ENCODE results near the gene LDLRAD3. TPM values are rescaled to one million over a fixed set of nuclear protein-coding genes. Genes with fewer than 3 reads are reported as not detected.
"Not testable (repeated sequence)": the region's sequence is repeated elsewhere in the genome, so short reads cannot be mapped to it uniquely, and the experiment has no call there.

Gene LDLRAD3
- total RNA-seq, 2 experiments from 2014 or later = 0.46 to 0.47 TPM

DNA sequence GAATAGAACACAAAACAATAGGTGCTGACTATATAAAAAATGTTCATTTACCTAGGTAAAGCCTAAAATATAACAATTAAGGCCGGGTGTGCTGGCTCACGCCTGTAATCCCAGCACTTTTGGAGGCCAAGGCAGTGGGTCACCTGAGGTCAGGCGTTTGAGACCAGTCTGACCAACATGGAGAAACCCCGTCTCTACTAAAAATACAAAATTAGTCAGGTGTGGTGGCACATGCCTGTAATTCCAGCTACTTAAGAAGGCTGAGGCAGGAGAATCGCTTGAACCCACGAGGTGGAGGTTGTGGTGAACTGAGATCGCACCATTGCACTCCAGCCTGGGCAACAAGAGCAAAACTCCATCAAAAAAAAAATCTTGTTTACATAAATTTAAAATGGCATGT lies 31.4 kb upstream of the LDLRAD3 start:
- POLR2A ChIA-PET = not testable (repeated sequence)

DNA sequence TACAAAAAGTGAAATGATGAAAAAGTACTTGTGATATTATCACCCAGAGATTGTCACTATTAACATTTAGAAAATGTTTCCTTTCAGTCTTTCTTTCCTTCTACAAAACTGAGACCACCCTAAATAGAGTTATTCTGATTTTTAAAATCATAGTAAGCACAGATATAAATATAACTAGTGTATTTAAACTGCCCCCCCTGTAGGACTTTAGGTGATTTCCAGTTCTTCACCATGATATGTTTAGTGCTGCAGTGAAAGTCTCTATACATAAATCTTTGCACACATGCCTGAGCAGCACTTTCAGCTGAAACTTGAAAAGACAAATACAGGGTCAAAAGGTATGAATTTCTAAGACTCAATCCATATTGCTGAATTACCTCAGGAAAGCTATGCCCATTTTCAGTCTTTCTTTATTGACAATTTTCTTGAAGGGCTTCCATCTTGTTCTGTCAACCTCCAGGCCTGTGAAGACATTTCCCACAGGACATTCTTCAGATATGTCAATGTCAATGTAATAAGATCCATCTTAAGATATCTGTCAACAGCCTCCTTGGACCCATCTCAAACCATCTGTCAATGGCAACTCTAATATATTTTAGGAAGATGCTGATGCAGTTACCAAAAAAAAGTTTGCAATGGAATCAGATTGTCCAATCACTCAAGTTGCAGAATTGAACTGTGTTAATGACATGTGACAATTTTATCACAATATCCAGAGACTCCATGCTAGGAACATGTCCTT lies 30.8 kb upstream of the LDLRAD3 start:
- POLR2A ChIA-PET = no interaction called here
- no peak overlapping the region for H3K4me3 Mint-ChIP-seq
- CTCF ChIA-PET = no interaction called here

More for the DNA sequence above, 31.4 kb upstream of the LDLRAD3 start:
- DNase-seq; H3K36me3 Mint-ChIP-seq (ENCODE audit: low read depth); H3K27me3 Mint-ChIP-seq; H3K4me3 Mint-ChIP-seq; H3K4me1 Mint-ChIP-seq; ATAC-seq; CTCF ChIA-PET; intact Hi-C loops (cut with DNase I, micrococcal nuclease); H3K27ac Mint-ChIP-seq; H3K9me3 Mint-ChIP-seq (ENCODE audit: low read depth): not testable (repeated sequence)

DNA sequence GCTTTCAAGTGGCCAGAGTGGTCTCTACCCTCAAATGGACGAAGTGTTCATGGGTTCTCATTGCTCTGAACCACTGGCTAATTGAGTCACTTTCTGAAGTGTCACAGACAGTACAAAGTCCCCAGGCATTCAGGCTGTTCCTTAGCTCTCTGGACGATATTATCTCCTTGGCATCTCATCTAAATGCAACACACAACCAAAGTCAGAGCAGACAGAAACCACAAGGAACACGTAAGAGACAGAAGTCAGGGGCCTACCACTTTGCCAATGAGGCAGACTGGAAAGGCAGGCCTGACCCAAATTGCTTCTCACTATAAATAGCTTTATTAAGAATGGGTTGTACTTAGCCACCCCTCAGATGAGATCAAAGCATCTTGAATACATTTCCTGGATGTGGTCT lies 29.0 kb upstream of the LDLRAD3 start:
- no peaks in the 10 kb centered on the region for H3K9me3 Mint-ChIP-seq (ENCODE audit: low read depth)
- no peak overlapping the region for H3K4me3 Mint-ChIP-seq
- no peak overlapping the region for H3K27ac Mint-ChIP-seq
- DNase-seq (no peak), ATAC-seq (no peak)
- CTCF ChIA-PET = no interaction called here
- intact Hi-C loops (cut with DNase I, micrococcal nuclease) = no loop called here
- H3K36me3 Mint-ChIP-seq (ENCODE audit: low read depth) = no peaks in the 10 kb centered on the region
- no peaks in the 10 kb centered on the region for H3K4me1 Mint-ChIP-seq
- peaks cover 7% of the 10 kb centered on the region for H3K27me3 Mint-ChIP-seq
- POLR2A ChIA-PET = no interaction called here

More for the DNA sequence above, 30.8 kb upstream of the LDLRAD3 start:
- no peaks in the 10 kb centered on the region for H3K36me3 Mint-ChIP-seq (ENCODE audit: low read depth)
- H3K4me1 Mint-ChIP-seq = no peaks in the 10 kb centered on the region
- ATAC-seq (no peak), DNase-seq (no peak)
- intact Hi-C loops (cut with DNase I, micrococcal nuclease) = no loop called here
- no peaks in the 10 kb centered on the region for H3K9me3 Mint-ChIP-seq (ENCODE audit: low read depth)
- H3K27me3 Mint-ChIP-seq = peaks cover 7% of the 10 kb centered on the region
- H3K27ac Mint-ChIP-seq = no peak overlapping the region

DNA sequence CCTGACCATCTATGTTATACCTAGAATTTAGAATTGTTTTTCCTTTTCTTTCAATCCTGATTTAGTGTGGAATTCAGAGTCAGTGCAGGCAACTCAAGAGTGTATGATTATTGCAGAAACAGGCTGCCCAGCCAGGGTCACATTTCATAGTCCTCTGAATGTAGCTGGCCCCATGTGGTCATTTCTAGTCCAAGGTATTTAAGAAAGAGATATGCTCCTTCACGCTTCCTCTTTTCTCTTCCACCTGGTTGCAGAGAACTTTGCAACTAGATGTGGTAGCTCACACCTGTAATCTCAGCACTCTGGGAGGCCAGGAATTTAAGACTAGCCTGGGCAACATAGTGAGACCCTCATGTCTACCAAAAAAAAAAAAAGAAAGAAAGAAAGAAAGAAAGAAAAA lies 27.6 kb upstream of the LDLRAD3 start:
- Mint-ChIP-seq H3K27me3 (peaks cover 7% of the 10 kb centered on the region), H3K27ac (no peak overlapping the region), H3K4me1 (no peaks in the 10 kb centered on the region), H3K36me3 (ENCODE audit: low read depth) (no peaks in the 10 kb centered on the region), H3K4me3 (no peak overlapping the region), H3K9me3 (ENCODE audit: low read depth) (no peaks in the 10 kb centered on the region)
- DNase-seq = no peak
- intact Hi-C loops (cut with DNase I, micrococcal nuclease) = no loop called here
- ChIA-PET CTCF (no interaction called here), POLR2A (interaction anchor here (0.7 kb wide), 1 partner anchor 24 kb away, joined by 3 read pairs; no protein-coding TSS in a partner anchor)
- ATAC-seq = no peak

DNA sequence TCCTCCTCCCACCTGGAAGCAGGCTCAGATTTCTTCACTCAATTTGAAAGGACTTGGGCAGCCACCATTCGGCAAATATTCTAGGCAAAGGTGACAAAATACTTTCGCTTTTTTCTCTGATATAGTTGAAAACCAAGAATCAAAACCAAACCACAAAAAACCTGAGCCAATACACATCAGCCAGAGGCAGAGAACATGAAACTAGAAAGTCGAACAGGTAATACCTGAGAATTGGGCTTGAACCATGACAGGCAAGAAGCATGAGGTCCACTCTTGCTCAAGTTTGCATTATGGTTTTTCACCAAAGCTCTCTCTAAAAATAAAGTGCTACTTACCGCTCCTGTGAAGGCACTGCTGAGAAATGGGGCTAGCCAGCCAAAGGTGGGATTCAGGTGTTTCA lies 26.2 kb upstream of the LDLRAD3 start:
- CTCF ChIA-PET = interaction anchor here (0.8 kb wide), 1 partner anchor 259 kb away, joined by 3 read pairs; no protein-coding TSS in a partner anchor
- Mint-ChIP-seq H3K4me3 (no peak overlapping the region), H3K9me3 (ENCODE audit: low read depth) (no peaks in the 10 kb centered on the region), H3K36me3 (ENCODE audit: low read depth) (no peaks in the 10 kb centered on the region), H3K4me1 (no peaks in the 10 kb centered on the region), H3K27me3 (peaks cover 7% of the 10 kb centered on the region), H3K27ac (no peak overlapping the region)
- intact Hi-C loops (cut with DNase I, micrococcal nuclease) = no loop called here
- POLR2A ChIA-PET = no interaction called here
- ATAC-seq (no peak), DNase-seq (no peak)

DNA sequence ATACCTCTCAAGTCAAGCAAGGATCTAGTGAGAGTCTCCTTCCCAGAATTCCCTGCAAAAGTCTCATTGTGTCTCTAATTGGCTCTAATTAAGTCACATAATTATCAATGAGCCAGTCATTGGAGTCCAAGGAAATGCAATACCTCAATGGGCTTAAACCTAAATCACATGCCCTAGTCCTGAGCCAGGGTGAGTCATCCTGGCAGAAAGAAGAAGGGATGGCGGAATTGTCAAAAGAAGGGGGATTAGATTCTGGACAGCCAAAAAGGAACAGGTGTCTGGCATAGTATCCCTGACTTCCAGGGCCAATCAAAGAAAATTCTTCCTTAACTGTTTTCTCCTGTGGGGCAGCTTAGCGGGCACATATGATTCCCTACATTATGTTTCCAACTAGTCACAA lies 25.1 kb upstream of the LDLRAD3 start:
- peaks cover 7% of the 10 kb centered on the region for H3K27me3 Mint-ChIP-seq

DNA sequence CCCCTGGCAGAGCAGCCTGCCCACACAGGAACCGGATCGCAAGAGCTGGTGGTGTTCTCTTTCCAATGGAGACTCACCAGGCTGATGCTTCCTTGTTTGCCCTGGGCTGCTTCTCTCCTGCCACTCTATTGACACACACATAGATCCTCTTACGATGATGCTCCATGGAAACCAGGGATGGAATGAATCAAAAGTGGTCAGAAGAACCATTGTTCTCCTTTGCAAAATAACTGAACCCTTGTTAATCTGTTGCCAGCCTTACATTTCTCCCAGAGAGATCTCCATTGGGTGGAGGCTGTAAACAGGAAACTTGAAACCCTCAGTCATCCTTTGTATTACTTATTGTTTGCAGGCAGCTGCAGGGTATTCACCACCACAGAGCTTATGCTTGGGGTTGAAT lies 24.6 kb upstream of the LDLRAD3 start:
- peaks cover 7% of the 10 kb centered on the region for H3K27me3 Mint-ChIP-seq

More for the DNA sequence above, 25.1 kb upstream of the LDLRAD3 start:
- DNase-seq = no peak
- CTCF ChIA-PET = interaction anchor here (0.8 kb wide), 1 partner anchor 258 kb away, joined by 3 read pairs; no protein-coding TSS in a partner anchor
- Mint-ChIP-seq H3K36me3 (ENCODE audit: low read depth) (no peaks in the 10 kb centered on the region), H3K4me3 (no peak overlapping the region), H3K27ac (no peak overlapping the region), H3K4me1 (no peaks in the 10 kb centered on the region), H3K9me3 (ENCODE audit: low read depth) (no peaks in the 10 kb centered on the region)
- intact Hi-C loops (cut with DNase I, micrococcal nuclease) = no loop called here
- POLR2A ChIA-PET = no interaction called here
- ATAC-seq = no peak

DNA sequence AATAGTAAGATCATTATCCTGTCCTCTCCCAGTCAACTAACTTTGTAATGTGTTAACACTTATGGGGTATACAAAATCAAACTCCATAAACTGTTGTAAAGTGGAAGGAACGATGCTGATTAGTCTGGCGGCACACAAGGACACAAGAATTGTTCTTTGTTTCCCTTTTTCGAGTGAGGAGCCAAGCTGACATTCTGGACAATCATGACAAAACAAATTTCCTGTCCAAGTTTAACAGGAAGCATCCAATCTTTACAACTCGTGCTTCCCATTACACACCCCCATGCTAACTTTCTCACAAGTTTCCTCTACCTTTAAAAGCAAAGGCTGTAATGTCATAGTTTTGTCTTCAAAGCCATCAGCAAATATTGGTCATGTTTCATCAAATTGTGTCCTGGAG lies 20.4 kb upstream of the LDLRAD3 start:
- intact Hi-C loops (cut with DNase I, micrococcal nuclease) = no loop called here
- ChIA-PET CTCF (no interaction called here), POLR2A (no interaction called here)
- H3K36me3 Mint-ChIP-seq (ENCODE audit: low read depth) = no peaks in the 10 kb centered on the region
- no peaks in the 10 kb centered on the region for H3K9me3 Mint-ChIP-seq (ENCODE audit: low read depth)
- ATAC-seq (no peak), DNase-seq (no peak)
- peaks cover 6% of the 10 kb centered on the region for H3K27me3 Mint-ChIP-seq
- no peak overlapping the region for H3K4me3 Mint-ChIP-seq
- no peak overlapping the region for H3K27ac Mint-ChIP-seq
- no peaks in the 10 kb centered on the region for H3K4me1 Mint-ChIP-seq

More for the DNA sequence above, 24.6 kb upstream of the LDLRAD3 start:
- intact Hi-C loops (cut with DNase I, micrococcal nuclease) = no loop called here
- ChIA-PET CTCF (interaction anchor here (0.7 kb wide), 1 partner anchor 303 kb away, joined by 4 read pairs; no protein-coding TSS in a partner anchor), POLR2A (no interaction called here)
- H3K9me3 Mint-ChIP-seq (ENCODE audit: low read depth) = no peaks in the 10 kb centered on the region
- no peaks in the 10 kb centered on the region for H3K4me1 Mint-ChIP-seq
- H3K27ac Mint-ChIP-seq = no peak overlapping the region
- DNase-seq (no peak), ATAC-seq (no peak)
- H3K4me3 Mint-ChIP-seq = no peak overlapping the region
- H3K36me3 Mint-ChIP-seq (ENCODE audit: low read depth) = no peaks in the 10 kb centered on the region

DNA sequence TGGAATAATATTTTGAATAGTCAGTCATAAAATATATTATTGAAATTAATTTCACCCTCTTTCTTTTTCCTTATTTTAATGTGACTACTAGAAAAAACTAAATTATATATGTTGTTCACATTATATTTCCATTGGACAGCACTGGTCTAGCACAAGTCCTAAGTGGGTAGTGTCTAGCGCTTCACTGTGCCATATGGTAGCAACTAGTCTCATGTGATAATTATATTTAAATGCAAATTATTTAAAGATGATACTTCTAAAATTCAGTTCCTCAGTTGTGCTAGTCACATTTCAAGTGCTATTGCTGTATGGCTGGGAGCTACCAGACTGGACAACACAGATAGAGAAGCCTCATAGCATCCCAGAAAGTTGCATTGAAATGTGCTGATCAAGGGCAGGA lies 19.1 kb upstream of the LDLRAD3 start:
- CTCF ChIA-PET = no interaction called here
- no peak for ATAC-seq
- H3K27ac Mint-ChIP-seq = no peak overlapping the region
- intact Hi-C loops (cut with DNase I, micrococcal nuclease) = no loop called here
- H3K36me3 Mint-ChIP-seq (ENCODE audit: low read depth) = no peaks in the 10 kb centered on the region
- H3K4me1 Mint-ChIP-seq = no peaks in the 10 kb centered on the region
- H3K9me3 Mint-ChIP-seq (ENCODE audit: low read depth) = no peaks in the 10 kb centered on the region
- peaks cover 6% of the 10 kb centered on the region for H3K27me3 Mint-ChIP-seq
- POLR2A ChIA-PET = no interaction called here
- no peak for DNase-seq
- H3K4me3 Mint-ChIP-seq = no peak overlapping the region

DNA sequence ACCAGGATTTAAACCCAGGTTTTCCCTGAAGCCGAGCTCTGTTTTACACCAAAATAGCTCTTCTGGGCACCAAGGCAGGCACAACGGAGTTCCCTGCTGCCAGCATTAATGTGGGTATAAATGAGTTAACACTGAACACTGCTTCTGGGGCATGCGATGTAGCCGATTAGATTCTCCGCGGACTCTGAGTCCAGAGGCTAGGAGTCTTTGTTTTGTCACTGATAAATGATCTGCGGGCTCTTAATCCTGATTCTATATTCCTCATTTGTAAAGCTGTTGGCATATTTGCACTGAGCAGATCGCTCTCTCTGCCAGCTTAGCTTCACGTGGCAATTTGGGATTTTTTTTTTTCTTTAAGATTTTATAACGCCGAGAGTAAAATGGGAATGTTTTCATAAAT lies 16.8 kb upstream of the LDLRAD3 start:
- H3K4me1 Mint-ChIP-seq = no peaks in the 10 kb centered on the region
- H3K36me3 Mint-ChIP-seq (ENCODE audit: low read depth) = no peaks in the 10 kb centered on the region
- CTCF ChIA-PET = interaction anchor here (0.6 to 1.1 kb wide), 3 partner anchors 89 to 122 kb away, joined by 3 to 4 read pairs (median 3); no protein-coding TSS in a partner anchor
- H3K27ac Mint-ChIP-seq = no peak overlapping the region
- POLR2A ChIA-PET = no interaction called here
- DNase-seq (no peak), ATAC-seq (no peak)
- intact Hi-C loops (cut with DNase I, micrococcal nuclease) = no loop called here
- H3K4me3 Mint-ChIP-seq = no peak overlapping the region
- no peaks in the 10 kb centered on the region for H3K9me3 Mint-ChIP-seq (ENCODE audit: low read depth)
- H3K27me3 Mint-ChIP-seq = peaks cover 7% of the 10 kb centered on the region

DNA sequence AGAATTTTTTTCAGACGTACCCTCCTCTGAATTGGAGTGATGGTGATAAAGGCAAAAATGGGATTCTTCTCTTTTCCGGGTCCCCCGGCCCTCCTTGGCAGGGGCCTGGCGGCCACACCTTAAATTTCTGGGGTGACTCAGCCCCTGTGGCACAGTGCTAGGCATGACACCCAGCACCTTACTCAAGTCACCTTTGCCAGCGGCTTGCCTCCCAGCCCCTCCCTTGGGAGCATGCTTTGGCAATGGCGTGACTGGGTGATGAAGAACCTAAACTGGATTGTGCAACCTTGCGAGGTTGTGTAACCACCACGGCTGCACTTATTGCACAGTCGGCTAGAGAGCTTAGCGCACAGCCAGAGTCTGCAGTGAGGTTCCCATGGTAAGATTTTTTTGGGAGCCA lies 16.2 kb upstream of the LDLRAD3 start:
- Mint-ChIP-seq H3K27me3 (peaks cover 8% of the 10 kb centered on the region), H3K4me3 (no peak overlapping the region)

DNA sequence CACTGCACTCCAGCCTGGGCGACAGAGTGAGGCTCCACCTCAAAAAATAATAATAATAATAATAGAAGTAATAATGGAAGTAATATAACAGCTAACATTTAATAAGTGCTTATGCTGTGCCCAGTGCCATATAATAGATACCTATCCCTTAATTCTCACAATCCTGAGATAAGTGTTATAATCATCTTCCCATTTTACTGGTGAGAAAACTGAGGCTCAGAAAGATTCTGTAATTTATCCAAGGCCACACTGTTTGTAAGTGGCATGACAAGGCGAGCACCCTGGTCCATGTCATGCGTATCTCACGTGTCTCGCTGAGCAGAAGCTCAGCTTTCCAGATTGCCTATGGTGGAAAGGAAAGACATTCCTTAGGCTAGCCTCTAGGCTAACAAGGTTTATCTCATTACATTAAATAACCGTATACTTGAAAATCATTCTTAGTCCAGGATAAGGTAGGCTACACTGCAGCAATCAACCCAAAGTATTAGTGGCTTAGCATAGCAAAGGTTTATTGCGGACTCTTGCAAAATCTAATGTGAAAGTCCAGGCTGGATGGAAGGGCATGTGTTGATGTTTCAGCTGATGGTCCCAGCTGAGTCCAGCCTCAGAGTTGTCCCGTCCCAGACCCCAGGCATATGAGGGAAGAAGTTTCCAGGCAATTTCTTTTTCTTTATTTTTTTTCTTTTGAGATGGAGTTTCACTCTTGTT lies 15.0 kb upstream of the LDLRAD3 start:
- H3K27me3 Mint-ChIP-seq = peaks cover 13% of the 10 kb centered on the region
- H3K9me3 Mint-ChIP-seq (ENCODE audit: low read depth) = no peaks in the 10 kb centered on the region
- H3K4me1 Mint-ChIP-seq = no peaks in the 10 kb centered on the region
- ChIA-PET POLR2A (interaction anchor here (0.6 kb wide), 1 partner anchor 921 kb away, joined by 7 read pairs; no protein-coding TSS in a partner anchor), CTCF (no interaction called here)
- DNase-seq (no peak), ATAC-seq (no peak)
- no peaks in the 10 kb centered on the region for H3K36me3 Mint-ChIP-seq (ENCODE audit: low read depth)
- H3K27ac Mint-ChIP-seq = no peak overlapping the region
- intact Hi-C loops (cut with DNase I, micrococcal nuclease) = no loop called here
- no peak overlapping the region for H3K4me3 Mint-ChIP-seq

More for the DNA sequence above, 16.2 kb upstream of the LDLRAD3 start:
- Mint-ChIP-seq H3K9me3 (ENCODE audit: low read depth) (no peaks in the 10 kb centered on the region), H3K4me1 (no peaks in the 10 kb centered on the region), H3K36me3 (ENCODE audit: low read depth) (no peaks in the 10 kb centered on the region), H3K27ac (no peak overlapping the region)
- CTCF ChIA-PET = interaction anchor here (0.6 to 1.1 kb wide), 3 partner anchors 88 to 121 kb away, joined by 3 to 4 read pairs (median 3); no protein-coding TSS in a partner anchor
- no peak for ATAC-seq
- DNase-seq = no peak
- intact Hi-C loops (cut with DNase I, micrococcal nuclease) = no loop called here
- POLR2A ChIA-PET = no interaction called here
